ENCODE data around the gene SIDT2.
"Not testable (repeated sequence)": the region's sequence is repeated elsewhere in the genome, so short reads cannot be mapped to it uniquely, and the experiment has no call there.

Gene SIDT2

DNA sequence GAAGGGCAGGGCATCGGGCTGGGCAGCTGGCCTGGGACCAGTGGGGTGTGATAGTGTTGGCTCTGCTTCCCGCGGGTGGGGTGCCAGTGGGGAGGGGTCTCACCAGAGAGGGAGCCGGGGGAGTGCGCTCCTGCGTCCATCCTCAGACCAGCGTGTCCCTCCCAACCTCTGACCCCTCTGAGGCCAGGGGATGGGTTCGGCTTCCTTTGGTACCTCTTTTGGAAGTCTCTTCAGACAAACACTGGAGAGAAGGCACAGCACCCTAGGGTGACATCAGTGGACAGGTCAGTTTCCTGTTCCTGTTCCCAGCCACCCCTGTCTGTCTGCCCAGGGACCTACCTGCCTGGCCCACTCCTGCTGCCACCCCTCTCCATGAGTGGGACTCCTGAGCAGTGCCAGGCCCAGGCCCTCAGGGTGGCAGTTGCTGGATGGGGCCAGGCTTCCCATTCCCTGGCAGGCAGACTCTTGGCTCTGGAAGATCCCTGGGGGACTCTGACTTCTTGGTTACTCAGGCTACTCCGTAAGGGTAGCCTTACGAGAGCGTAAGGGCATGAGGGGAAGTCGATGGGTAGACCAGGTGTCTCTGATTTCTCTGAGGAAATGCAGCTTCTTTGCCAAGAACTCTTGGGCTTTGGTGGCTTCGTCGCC, 23.2 kb downstream of the SIDT2 start:
- in situ Hi-C loops (cut with MboI; ENCODE audit: low sequenced_read_pairs) = no loop called here

DNA sequence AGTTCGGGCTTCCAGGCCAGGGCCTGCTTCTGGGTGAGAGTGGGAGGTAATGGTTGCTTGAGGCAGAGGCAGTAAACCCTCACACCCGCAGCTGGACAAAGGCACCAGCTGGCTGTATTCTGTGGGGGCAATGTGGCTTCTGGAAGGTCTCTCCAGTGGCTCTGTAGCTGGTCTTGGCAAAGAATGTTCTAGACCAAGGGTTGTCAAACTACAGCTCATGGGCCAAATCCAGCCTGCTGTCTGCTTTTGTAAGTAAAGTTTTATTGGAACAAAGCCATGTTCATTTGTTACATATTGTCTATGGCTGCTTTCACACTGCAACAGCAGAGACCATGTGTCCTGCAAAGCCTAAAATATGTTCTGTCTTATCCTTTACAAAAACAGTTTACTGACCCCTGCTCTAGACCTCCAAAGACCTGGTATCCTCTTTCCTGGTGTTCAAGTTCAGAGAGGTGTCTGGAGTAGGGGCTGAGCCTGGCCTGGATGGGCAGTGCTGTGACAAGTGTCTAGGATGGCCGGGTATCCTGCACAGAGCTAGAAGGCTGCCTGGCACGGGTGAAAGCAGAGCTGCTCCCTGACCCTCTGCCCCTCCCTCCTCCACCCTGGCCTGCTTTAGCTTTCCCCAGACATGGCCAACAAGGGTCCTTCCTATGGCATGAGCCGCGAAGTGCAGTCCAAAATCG, 24.0 kb downstream of the SIDT2 start:
- in situ Hi-C loops (cut with MboI; ENCODE audit: low sequenced_read_pairs) = no loop called here

DNA sequence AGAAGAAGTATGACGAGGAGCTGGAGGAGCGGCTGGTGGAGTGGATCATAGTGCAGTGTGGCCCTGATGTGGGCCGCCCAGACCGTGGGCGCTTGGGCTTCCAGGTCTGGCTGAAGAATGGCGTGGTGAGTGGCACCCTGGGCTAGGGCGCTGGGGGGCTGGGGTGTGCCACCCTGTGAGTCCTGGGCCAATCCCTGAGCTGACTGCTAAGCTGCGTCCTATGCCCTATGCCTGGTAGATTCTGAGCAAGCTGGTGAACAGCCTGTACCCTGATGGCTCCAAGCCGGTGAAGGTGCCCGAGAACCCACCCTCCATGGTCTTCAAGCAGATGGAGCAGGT, 24.5 kb downstream of the SIDT2 start:
- in situ Hi-C loops (cut with MboI; ENCODE audit: low sequenced_read_pairs) = no loop called here

DNA sequence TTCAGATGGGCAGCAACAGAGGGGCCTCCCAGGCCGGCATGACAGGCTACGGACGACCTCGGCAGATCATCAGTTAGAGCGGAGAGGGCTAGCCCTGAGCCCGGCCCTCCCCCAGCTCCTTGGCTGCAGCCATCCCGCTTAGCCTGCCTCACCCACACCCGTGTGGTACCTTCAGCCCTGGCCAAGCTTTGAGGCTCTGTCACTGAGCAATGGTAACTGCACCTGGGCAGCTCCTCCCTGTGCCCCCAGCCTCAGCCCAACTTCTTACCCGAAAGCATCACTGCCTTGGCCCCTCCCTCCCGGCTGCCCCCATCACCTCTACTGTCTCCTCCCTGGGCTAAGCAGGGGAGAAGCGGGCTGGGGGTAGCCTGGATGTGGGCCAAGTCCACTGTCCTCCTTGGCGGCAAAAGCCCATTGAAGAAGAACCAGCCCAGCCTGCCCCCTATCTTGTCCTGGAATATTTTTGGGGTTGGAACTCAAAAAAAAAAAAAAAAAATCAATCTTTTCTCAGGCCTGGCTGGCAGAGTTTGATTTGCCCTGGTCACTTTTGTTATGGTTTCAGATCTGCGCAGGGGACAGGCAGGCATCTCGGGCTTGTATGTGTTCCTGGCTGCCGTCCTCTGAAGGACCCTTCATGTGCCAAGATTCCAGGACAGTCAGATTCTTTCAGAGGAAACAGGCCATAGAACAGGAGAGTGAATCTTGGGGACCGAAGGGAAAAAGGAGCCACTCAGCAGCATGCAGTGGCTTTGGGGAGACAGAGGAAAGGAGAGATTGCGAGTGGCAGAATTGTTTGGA, 25.9 kb downstream of the SIDT2 start:
- in situ Hi-C loops (cut with MboI; ENCODE audit: low sequenced_read_pairs) = no loop called here

DNA sequence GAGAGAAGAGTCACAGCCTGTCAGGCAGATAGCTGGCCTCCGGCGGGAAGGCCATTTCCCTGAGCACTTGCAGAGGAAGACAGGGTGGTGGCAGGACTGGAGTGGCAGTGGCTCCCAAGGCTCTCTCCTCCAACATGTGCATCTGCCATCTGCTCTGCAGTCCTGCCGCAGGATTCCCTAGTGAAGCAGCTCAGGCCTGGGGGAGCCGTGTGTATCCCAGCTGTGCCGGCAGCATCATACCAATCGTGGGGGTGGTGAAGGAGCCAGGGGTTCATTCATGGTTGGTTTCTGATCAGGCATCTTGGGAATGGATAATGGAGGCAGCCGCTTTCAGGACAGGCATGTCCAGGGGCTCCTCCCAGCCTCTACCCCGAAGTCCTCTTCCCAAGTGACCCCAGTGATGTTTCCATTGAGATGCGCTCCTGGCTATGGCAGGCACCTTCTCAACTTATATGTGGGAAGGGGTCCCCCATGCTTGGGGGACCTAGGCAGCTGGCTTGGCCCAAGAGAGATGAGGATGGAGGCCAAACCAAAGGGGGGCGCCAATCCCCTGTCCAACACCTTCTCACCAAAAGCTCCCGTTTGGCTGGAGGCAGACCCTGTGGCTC, 26.8 kb downstream of the SIDT2 start:
- in situ Hi-C loops (cut with MboI; ENCODE audit: low sequenced_read_pairs) = no loop called here

DNA sequence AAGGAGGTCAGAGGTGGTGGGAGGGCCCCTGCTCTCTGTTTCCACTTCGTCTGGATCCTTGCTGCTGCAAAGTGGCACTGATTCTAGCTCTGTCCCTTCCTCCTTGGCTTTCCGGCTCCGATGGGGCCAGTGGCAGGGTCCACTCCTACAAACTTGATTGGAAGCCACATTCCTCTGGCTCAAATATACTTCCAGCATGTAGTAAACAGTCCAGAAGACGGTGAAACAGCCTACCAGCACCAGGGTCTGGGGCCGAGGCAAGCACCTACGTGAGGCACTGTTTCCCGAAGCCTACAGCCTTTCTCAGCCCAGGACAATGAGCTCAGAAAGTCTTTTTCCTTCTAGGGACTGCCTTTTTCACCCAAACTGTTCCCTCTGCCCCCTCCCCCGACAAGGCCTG, 27.6 kb downstream of the SIDT2 start:
- in situ Hi-C loops (cut with MboI; ENCODE audit: low sequenced_read_pairs) = not testable (repeated sequence)

DNA sequence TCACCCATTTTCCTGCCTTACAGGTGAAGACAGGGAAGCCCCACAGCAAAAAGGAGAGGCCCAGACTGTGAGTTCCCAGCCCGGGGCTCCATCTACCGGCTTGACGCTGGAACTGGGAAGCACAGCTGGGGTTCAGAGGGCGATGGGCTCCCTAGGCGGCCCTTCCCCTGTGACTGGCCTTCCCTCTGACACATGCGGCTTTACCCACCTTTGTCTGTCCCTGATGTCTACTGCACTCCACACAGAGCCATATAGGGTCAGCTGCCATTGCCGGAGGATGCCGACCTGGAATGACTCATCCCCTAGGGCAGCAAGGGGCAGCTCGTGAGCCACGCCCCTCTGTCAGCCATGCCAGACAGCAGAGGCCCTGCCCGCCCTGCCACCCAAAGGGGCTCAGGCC, 28.3 kb downstream of the SIDT2 start:
- in situ Hi-C loops (cut with MboI; ENCODE audit: low sequenced_read_pairs) = not testable (repeated sequence)

DNA sequence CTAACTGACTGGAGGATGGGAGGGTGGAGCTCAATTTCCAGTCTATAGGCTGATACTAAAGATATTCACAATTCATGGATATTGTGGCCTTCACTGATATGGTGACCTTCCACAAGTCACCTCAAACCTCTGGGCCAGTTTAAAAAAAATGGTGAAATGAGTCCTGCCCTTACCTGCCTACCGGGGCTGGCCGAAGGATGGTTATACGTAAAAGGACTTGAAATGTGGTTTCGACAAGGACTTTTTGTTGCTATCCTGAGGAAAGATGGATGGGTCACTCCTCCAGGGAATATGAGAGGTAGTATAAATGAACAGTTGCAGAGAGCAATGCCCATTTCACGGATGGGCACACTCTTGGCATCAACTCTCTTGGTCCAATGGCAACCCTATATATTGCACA, 28.9 kb downstream of the SIDT2 start:
- in situ Hi-C loops (cut with MboI; ENCODE audit: low sequenced_read_pairs) = not testable (repeated sequence)

DNA sequence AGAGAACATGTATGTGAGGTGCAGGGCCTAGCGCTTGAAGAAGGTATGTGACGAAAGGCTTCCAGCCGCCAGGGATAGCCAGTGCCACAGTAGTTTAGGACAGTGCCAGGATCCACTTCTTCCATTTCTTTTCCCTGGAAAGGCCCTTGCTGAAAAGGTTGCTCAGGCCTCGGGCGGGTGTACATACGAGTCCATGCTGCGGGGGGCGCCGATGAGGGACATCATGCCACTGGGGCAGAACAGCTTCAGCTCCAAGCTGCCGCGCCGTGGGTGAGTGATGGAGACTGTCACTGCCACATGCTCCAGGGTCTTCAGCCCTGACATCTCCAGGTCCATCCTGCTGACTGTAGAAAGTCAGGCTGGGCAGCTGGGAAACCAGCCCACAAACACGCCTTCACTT, 30.2 kb downstream of the SIDT2 start:
- in situ Hi-C loops (cut with MboI; ENCODE audit: low sequenced_read_pairs) = not testable (repeated sequence)

DNA sequence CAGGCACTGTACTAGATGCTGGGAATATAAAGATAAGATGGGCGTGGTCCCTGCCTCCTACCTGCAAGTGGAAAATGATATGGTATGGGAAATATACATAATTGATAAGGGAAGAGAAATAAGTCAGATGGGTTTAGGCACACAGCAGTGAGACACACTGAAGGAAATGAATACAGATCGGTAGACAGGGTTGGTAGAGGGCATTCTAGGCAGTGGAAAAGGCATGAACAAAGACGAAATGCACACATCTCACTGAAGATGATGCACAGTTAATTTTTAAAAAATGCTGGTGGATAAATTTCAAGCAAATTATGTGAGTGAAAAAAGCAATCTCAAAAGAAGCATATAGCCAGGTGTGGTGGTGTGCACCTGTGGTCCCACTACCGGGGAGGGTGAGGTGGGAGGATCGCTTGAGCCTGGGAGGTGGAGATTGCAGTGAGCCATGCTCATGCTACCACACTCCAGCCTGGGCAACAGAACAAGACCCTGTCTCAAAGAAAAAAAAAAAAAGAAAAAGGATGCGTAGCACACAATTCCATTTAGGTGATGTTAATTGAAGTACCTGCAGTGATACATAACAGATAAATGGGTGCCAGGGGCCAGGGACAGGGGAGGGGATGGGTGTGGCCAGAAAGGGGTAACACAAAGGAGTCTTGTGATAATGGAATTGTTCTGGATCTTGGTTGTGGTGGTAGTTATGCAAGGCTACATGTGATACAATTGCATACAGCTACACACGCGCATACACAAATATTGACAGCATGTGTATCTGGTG, 31.0 kb downstream of the SIDT2 start:
- in situ Hi-C loops (cut with MboI; ENCODE audit: low sequenced_read_pairs) = not testable (repeated sequence)

DNA sequence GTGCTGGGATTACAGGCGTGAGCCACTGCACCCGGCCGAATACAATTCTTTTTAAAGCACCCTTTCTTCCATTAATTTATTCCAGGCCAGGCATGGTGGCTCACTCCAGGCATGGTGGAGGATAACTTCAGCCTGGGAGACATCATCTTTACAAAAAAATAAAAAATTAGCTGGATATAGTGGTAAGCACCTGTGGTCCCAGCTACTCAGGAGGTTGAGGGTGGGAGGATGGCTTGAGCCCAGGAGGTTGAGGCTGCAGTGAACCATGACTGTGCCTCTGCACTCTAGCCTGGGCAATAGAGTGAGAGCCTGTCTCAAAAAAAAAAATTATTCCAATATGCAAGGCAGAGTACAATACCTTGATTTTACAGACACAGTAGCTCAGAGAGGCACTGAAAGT, 32.1 kb downstream of the SIDT2 start:
- in situ Hi-C loops (cut with MboI; ENCODE audit: low sequenced_read_pairs) = no loop called here

DNA sequence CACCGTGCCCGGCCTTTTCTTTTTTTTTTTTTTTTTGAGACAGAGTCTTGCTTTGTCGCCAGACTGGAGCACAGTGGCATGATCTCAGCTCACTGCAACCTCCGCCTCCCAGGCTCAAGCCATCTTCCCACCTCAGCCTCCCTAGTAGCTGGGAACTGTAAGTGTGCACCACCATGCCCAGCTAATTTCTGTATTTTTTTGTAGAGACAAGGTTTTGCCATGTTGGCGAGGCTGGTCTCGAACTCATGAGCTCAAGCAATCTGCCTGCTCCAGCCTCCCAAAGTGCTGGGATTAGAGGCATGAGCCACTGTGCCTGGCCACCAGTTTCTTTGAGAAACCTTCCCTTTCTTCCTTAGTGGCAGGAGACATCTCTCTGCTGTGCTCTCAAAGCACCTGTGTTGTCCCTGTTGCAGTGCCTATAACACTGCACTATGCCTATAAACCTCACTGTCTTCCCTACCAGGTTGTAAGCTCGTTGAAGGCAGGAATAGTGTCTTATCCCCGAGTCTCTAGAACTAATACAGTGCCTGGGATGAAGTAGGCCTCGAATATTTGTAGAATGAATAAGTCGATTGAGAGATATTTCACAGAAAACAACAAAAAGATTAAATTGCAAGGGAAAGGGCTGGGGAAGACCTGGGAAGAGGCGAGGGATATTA, 34.3 kb downstream of the SIDT2 start:
- in situ Hi-C loops (cut with MboI; ENCODE audit: low sequenced_read_pairs) = no loop called here

DNA sequence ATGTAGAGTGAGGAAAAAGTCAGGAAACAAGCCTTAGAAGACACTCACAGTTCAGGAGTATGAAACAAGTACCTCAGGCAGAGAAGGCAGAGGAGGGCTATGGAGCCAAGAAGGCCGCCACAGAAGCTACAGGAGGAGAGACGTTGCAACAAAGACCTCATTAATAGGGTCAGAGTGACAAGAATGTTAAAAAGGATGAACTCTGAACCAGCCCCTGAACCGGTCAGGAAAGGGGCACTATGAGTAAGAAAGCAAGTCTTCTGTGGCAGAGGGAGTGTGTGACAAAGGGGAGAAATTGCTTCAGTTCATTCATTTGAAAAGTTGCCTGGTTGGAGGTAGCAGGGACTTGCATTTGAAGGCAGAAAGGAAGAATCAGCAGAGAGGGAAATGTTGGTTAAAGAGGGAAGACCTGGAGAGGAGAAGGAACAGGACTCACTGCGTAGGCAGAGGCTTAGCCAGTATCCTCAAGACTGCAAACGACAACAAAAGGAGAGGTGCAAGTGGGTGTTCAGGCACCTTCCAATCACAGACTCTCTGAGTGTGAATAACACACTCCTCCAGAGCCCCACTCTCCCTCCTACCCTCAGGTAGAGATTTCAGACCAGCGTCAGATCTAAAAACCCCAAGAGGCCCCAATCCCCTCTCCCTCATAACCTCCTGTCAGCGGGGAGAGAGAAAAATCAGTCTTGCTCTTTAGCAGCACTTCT, 36.0 kb downstream of the SIDT2 start:
- in situ Hi-C loops (cut with MboI; ENCODE audit: low sequenced_read_pairs) = no loop called here

DNA sequence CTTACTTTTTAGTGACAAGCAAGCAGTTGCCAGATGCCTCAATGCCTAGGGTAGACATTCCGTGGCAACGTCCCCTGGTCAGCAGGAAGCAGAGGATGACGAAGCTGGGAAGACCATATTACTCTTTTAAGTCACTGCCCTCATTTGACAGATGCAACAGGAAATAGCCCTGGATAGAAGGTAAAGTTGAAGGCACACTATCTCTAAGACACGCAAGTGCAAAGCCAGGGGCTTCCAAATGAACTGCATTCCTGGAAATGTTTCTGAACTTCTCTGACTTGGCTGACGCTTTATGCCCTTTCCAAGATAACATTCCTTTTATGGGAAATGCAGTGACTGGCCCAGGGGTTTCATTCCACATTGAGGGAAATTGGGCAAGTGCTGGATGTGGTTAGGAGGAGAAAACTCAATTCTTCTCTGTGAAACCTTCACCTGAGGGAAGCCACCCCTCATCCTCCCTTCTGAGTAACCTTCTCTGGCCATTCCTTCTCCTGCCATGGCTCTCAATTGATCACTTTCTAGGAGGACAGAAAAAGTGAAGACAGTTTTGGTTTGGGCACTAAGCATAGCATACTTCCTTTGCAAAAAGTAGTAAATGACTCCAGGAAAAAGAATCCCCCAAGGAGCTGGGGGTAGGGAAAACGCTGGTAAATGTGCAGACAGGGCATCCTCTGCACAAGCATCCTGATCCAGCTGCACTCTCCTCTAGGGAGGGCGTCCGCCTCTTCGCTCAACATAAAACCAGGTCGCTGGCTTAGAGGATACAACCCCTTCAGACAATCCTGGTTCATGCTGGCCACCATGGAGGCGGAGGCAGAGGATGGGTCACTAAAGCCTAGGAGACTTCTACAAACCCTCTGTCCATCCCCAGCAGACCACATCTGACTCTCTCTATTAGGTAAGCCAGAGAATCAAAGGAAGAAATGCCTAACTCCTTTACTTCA, 38.9 kb downstream of the SIDT2 start:
- in situ Hi-C loops (cut with MboI; ENCODE audit: low sequenced_read_pairs) = no loop called here

DNA sequence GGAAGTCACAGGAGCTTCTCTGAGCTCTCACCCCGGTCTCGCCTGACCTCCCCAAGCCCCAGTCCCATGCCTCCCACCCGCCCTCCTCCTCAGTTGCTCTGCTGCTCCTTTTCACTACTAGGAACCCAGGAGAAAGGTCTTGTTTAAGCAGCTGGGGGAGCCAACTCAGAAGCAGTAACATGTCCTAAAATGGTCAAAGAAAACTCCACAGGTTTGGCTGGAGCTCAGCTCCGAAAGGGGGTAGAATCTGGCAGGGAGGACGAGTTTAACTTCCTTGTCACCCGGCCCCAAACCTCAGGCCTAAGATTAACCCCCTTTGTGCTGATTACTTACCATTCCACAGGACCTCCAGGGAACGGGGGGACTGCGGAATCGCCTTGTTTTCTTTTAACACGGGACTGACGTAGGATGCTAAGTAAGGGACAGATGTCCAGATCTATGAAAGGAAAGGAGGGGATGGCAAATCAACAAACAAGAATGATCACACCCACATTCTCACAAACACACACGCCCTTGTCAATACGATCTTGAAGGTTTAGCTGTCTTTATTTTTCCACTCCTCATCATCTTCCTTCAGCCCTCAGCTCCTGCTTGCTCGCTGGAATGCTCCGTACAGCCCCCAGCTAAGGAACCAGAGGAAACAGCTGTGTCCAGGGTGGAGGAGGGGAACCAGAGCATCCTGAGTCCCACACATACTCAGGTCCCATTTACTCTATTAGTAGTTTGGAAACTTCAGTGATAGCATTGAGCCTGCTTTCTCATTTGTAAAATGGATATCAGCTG, 39.8 kb downstream of the SIDT2 start:
- in situ Hi-C loops (cut with MboI; ENCODE audit: low sequenced_read_pairs) = no loop called here

DNA sequence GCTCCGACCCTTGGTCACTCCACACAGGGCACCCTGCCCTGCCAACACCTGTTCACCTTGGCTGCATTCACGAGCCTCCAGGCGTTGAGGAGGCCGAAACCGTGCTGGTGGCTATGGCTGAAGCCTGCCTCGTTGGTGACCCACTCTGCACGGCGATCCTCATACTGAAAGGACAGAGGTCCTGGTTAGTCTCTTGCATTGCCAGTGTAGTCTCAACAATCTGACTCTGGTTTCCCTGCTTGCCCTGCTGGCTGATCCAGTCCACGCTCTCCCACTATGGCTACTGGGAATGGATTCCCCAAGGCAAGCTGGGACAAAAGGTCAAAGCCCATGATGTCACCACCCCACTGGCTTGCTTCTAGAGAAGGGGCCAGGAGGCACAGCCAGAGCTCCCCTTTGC, 40.5 kb downstream of the SIDT2 start:
- in situ Hi-C loops (cut with MboI; ENCODE audit: low sequenced_read_pairs) = no loop called here

DNA sequence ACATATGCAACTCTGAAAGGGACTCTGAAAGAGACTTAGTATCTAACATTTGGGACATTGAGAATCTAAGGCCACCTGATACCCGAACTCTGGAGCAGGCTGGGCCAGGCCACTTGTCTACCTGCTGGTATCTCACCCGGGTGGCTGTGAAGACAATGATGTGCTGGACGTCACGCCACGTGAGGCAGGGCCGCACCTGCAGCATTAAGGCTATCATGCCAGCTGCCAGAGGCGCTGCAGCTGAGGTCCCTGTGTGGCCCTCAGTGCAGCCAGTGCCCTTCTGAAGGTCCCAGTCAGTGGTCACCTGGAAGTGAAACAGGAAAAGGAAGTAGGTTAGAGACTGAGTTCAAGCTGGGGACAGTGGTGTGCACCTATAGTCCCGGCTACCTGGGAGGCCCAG, 40.9 kb downstream of the SIDT2 start:
- in situ Hi-C loops (cut with MboI; ENCODE audit: low sequenced_read_pairs) = no loop called here

DNA sequence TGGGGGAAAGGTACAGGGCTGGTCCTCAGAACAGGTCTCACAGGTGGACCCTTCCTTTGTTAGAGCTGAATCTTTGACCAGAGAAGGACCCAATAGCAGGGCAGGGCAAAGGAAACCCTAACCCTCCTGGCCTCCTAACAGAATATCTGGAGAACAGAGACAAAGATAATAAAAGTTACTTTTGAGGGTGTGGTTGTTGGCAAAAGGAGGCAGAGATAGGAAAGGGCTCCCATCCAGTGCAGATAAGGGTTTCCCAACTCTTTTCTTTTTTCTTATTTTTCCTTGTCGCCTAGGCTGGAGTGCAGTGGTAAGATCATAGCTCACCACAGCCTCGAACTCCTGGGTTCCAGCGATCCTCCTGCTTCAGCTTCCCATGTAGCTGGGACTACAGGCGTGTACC, 41.5 kb downstream of the SIDT2 start:
- in situ Hi-C loops (cut with MboI; ENCODE audit: low sequenced_read_pairs) = no loop called here
